ENCODE data around the gene TMEM181.

TMEM181 gene

GRCh38 chr6:158528826-158529225, 31.1 kb upstream of the TMEM181 start:
- no peak overlapping the region for H3K9ac ChIP-seq (ENCODE audit: low read length)
- H3K9me3 ChIP-seq (ENCODE audit: insufficient read depth, low read length) = no peaks in the 10 kb centered on the region
- H2AFZ ChIP-seq (ENCODE audit: low read depth, low read length, severe bottlenecking) = no peak overlapping the region
- H3K79me2 ChIP-seq (ENCODE audit: insufficient read depth, low read length) = no peaks in the 10 kb centered on the region
- no peak overlapping the region for H3K27ac ChIP-seq (ENCODE audit: low read depth, low read length)
- TF ChIP-seq EZH2phosphoT487 (conservative IDR thresholded peaks at IDR 0.05; ENCODE audit: low read length) = no peak
- TF ChIP-seq CTCF (IDR thresholded peaks at IDR 0.05; ENCODE audit: insufficient read depth, low read length, poor library complexity, severe bottlenecking) = no peak
- no peak overlapping the region for H3K4me2 ChIP-seq (ENCODE audit: low read depth, low read length, poor library complexity, severe bottlenecking)
- H3K36me3 ChIP-seq (ENCODE audit: low read length) = no peaks in the 10 kb centered on the region
- no peaks in the 10 kb centered on the region for H3K27me3 ChIP-seq (ENCODE audit: low read length)
- H3K9me2 ChIP-seq (replicated peaks; ENCODE audit: insufficient read depth, low read length) = no peaks in the 10 kb centered on the region
- H3K4me3 ChIP-seq (ENCODE audit: insufficient read depth, low read length, poor library complexity, severe bottlenecking) = no peak overlapping the region
- H3F3A ChIP-seq (ENCODE audit: insufficient read depth) = no peaks in the 10 kb centered on the region
- H4K20me1 ChIP-seq (ENCODE audit: low read depth, low read length) = no peaks in the 10 kb centered on the region

- Histone ChIP-seq H3K4me2 (ENCODE audit: low read depth, low read length, poor library complexity, severe bottlenecking) (no peak overlapping the region), H3F3A (ENCODE audit: insufficient read depth) (no peaks in the 10 kb centered on the region), H3K27me3 (ENCODE audit: low read length) (no peaks in the 10 kb centered on the region), H2AFZ (ENCODE audit: low read depth, low read length, severe bottlenecking) (no peak overlapping the region), H3K36me3 (ENCODE audit: low read length) (no peaks in the 10 kb centered on the region), H4K20me1 (ENCODE audit: low read depth, low read length) (no peaks in the 10 kb centered on the region), H3K27ac (ENCODE audit: low read depth, low read length) (no peak overlapping the region), H3K4me3 (ENCODE audit: insufficient read depth, low read length, poor library complexity, severe bottlenecking) (no peak overlapping the region), H3K9me2 (replicated peaks; ENCODE audit: insufficient read depth, low read length) (no peaks in the 10 kb centered on the region), H3K9me3 (ENCODE audit: insufficient read depth, low read length) (no peaks in the 10 kb centered on the region), H3K79me2 (ENCODE audit: insufficient read depth, low read length) (no peaks in the 10 kb centered on the region), H3K9ac (ENCODE audit: low read length) (no peak overlapping the region)
- no peak for TF ChIP-seq EZH2phosphoT487 (conservative IDR thresholded peaks at IDR 0.05; ENCODE audit: low read length)
- no peak for TF ChIP-seq CTCF (IDR thresholded peaks at IDR 0.05; ENCODE audit: insufficient read depth, low read length, poor library complexity, severe bottlenecking)
Measured at GRCh38 chr6:158529629-158530028, 30.3 kb upstream of the TMEM181 start.

GRCh38 chr6:158531566-158531965, 28.3 kb upstream of the TMEM181 start:
- H2AFZ ChIP-seq (ENCODE audit: low read depth, low read length, severe bottlenecking) = no peak overlapping the region
- no peaks in the 10 kb centered on the region for H3K9me3 ChIP-seq (ENCODE audit: insufficient read depth, low read length)
- H3K9ac ChIP-seq (ENCODE audit: low read length) = no peak overlapping the region
- no peaks in the 10 kb centered on the region for H4K20me1 ChIP-seq (ENCODE audit: low read depth, low read length)
- H3K36me3 ChIP-seq (ENCODE audit: low read length) = no peaks in the 10 kb centered on the region
- no peaks in the 10 kb centered on the region for H3K27me3 ChIP-seq (ENCODE audit: low read length)
- H3K79me2 ChIP-seq (ENCODE audit: insufficient read depth, low read length) = no peaks in the 10 kb centered on the region
- TF ChIP-seq CTCF (IDR thresholded peaks at IDR 0.05; ENCODE audit: insufficient read depth, low read length, poor library complexity, severe bottlenecking) = no peak
- no peak for TF ChIP-seq EZH2phosphoT487 (conservative IDR thresholded peaks at IDR 0.05; ENCODE audit: low read length)
- H3K4me2 ChIP-seq (ENCODE audit: low read depth, low read length, poor library complexity, severe bottlenecking) = no peak overlapping the region
- no peaks in the 10 kb centered on the region for H3K9me2 ChIP-seq (replicated peaks; ENCODE audit: insufficient read depth, low read length)
- H3F3A ChIP-seq (ENCODE audit: insufficient read depth) = no peaks in the 10 kb centered on the region
- H3K4me3 ChIP-seq (ENCODE audit: insufficient read depth, low read length, poor library complexity, severe bottlenecking) = no peak overlapping the region
- no peak overlapping the region for H3K27ac ChIP-seq (ENCODE audit: low read depth, low read length)

All from SU-DHL-6 (cell line).